GDM1 (cell line): ENCODE measurements around the gene LUC7L3.

ENCODE experiments used
- DNase-seq: peaks from one replicate; lab custom pipeline; 2025; lab: John Stamatoyannopoulos, UW

The LUC7L3 gene

DNA sequence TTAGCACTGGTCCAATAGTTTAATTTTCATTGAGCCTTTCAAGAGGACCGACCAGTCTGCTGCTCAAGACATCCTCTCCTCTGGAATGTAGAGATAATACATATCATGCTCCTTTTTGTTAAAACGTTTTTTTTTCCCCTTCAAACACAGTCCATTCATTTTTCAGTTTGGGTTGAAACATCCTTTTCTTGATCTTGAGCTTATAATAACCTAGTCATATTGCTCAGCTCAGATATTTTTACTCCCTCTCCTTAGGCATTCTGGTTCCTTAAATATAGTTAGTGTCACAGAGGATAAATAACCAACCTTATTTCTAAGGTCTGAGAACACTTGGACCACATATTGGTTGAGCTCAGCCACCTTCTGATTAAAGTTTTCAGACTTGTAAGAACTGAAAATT is 35.1 kb downstream of the LUC7L3 start:
- no peak for DNase-seq

DNA sequence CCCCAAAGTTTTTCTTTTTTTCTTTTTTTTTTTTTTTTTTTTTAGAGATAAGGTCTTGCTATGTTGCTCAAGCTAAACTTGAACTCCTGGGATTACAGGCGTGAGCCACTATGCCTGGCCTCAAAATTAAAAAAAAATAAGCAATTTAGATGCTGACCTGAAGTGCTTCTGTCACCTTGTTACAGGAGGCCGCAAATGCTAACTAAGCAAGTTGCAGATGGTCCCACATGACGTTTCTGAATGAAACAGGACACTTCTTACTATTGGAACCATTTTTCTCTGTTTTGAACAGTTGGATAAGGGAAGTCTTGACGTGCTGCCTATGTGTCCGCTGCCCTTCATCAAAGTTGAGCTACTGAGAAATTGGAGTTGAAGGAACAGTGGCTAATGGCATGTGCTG is 39.1 kb downstream of the LUC7L3 start:
- no peak for DNase-seq

DNA sequence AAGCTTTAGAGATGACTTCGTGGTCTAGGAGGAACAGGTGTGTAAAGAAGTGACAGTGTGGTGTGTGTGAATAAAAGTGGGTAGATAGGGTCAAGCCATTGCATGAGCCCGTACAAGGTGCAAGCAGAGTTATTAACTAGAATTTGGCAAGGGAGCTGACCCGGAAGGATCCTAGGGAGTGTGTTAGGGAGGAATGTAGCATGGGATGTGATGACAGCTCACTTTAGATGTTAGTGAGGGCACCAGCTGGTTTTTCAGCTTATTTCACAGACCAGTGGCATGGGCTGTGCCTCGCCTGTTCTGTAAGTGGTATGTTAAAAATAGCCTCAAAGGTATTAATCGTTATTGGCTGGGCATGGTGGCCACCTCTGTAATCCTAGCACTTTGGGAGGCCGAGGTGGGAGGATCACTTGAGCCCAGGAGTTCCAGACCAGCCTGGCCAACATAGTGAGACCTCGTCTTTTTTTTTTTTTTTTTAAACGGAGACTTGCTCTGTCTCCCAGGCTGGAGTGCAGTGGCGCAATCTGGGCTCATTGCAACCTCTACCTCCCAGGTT is 39.7 kb downstream of the LUC7L3 start:
- DNase-seq, result no peak

DNA sequence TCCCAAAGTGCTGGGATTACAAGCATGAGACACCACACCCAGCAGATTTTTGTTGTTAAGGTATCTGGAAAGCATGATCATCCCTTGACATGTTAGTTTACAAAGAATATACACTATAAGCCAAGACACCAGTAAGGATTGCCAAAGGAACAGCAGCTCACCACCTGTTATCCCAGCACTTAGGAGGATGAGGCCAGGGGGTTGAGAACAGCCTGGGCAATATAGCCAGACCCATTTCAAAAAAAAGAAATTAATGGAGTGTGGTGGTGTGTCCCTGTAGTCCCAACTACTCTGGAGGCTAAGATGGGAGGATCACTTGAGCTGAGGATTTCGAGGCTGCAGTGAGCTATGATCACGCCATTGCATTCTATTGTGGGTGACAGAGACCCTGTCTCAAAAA is 42.8 kb downstream of the LUC7L3 start:
- DNase-seq, result no peak

DNA sequence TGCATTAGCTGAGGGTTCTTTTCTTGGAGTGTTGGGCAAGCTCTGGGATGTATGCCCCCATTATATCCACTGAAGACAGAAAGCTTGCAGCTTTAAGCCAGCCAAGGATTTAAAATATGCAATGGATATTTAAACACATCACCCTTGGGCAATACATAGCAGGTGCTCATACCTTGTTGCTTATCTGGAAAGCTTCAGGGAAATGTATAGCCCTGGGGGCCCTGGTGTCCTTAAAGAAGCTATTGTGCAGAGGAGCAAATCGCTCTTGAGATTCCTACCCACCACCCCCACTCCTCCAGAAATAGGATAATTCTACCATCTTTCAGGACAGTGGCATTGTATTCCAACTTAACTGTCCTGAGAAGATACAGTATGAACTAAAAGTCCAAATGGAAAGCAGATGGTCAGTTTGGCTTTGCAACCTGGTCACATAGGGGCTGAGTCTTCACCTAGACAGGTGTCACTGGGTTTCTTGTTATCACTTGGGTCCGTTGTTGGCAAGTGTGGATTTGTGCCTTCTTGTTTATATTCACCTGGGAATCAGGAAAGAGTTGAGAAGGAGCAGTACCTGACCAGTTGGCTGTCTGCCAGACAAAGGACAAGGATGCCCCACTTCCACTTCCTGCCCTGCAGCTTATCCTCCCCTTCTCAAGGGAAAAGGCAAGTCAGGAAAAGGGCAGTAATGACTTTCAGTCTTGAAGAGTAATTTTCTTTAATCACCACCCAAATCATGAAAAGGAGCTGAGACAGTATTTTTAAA is 44.5 kb downstream of the LUC7L3 start:
- DNase-seq, result no peak

DNA sequence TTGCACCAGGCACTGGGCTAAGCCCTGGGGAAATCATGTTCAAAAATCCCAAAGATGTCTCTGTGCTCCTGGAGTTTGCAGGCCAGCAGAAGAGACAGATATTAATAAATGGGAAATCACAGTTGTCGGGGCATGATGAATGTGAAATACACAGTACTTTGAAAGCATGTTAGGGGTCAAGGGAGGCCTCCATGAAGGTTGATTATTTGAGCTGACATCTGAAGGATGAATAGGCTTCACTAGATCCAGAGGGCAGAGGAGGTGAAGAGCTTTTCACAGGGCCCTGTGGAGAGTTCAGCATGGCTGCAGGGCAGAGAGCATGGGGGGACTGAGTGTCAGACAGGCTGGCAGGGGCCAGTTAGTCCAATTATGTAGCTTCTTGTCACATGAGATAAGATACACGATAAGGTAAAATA is 45.3 kb downstream of the LUC7L3 start:
- DNase-seq, result no peak

DNA sequence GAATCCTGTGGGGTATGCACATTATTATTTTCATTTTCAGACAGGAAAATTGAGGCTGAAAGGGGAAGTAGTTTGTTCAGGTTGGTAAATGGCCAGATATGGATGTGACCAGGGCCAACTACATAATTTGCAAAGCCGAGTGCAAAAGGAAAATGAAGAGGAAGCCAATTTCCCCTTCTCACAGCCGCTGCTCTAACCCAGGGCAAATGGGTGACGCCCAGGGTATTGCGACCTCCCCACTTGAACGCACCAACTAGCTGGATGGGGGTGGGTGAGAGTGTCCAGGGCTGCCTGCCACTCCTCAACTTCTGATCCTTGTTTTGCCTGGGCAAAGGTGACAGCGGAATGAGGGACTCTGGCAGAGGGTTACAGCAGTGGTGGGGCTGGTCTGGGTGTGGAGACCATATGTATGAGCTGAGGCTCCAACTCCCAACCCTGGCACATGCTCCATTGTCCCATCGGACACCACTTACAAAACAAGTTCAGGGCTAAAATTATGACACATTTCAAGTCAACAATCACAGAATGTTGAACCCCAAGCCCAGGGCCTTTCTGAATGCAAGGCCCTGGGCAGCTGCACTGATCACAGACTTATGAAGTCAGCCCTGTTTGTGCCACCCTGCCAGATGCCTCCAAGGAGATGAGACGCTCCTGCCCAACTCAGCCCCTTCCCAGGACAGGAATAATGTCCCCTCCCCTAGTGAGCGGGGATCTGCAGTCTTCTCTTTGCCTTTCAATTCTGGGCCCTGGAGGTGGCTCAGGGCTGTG is 46.2 kb downstream of the LUC7L3 start:
- DNase-seq, result peak; percentile 37

DNA sequence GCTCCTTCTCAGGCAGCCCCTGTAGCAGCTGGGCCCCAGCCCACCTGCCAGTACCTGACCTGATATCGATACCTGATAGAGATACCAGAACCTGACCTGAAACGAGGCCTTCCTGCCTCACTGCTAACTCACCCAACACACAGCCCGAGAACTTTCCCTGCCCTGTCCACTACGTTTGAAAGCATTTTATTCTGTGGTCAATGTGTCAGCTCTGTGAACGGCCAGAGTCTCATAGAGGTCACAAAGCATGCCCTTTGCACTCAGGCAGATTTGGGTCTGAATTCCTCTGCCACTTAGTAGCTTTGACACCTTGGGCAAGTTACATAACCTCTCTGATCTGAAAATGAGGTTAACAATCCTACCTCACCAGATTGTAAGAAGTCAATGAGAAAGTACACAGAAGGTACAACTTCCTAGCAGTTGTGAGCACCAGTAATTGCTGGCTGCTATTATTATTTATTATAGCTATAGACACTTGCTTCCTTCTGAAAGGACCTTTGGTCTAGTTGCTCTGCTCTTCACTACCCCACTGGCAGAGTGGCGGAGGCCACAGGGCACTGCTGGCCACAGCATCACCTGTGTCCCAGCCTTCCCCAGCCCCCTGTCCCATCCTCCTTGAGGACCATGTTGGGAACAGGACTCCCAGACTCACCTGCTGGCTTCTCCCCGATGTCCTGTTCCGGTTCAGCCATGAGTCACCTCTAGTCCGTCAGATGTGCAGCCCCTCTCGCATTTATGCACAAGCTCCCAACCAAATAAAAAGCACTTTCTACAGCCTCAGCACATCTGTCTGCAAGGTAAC is 47.0 kb downstream of the LUC7L3 start:
- no peak for DNase-seq

DNA sequence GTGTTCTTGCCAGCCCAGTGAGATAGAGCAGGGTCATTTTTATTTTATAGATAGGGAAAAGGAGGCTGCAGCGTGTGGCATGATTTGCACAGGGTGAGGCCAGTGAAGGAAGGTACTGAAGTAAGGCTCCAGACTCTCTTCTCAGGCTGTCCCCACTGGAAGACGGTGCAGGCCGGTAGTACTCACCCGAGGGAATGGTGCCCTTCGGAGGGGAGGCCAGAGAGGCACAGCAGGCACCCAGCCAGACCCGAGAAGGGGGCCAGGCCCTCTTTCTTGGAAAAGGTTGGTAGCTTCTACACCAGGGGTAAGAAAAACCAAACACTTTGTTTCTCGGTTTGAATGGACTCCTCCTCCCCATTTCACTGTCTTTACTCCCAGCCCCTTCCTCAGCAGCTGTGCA is 47.6 kb downstream of the LUC7L3 start:
- no peak for DNase-seq

DNA sequence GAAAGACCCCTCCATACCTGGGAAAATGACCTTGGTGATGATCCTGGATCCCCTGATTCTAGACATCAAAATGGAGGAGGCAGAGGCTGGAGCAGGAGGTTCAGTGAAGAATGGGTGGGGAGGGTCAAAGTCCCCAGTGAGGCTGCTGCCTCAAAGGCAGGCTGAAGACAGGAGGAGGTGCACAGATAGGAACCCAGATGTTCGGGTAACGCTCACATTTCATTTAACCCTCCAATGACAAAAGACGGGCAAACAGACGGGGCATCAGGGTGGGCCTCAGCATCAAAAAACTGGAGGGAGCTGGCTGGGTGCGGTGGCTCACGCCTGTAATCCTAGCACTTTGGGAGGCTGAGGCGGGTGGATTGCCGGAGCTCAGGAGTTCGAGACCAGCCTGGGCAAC is 48.0 kb downstream of the LUC7L3 start, which contains the start of gene ANKRD40CL:
ANKRD40CL (minus strand) TSS at position 73 of the 400 bp plus-strand sequence. CDS start 605 bp downstream, outside the sequence.
- no peak for DNase-seq

DNA sequence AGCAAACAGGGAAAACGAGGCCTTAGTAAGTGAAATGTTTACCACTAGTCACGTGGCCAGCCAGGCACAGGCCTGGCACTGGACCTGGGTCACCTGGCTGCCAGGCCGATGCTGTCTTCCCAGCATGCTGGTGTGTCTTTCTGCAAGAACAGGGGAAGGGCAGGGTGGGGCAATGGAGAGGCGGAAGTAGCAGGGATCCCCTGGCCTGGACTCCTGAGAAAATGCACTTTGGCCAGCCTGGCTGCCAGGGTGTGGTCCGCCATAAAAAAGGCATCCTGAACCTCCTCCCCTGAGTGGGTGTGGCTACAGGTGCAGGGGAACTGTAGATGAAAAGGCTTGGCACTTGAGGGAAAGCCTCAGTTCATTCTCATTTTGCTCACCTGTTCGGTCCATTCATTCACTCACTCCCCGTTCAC is 49.0 kb downstream of the LUC7L3 start:
- no peak for DNase-seq

DNA sequence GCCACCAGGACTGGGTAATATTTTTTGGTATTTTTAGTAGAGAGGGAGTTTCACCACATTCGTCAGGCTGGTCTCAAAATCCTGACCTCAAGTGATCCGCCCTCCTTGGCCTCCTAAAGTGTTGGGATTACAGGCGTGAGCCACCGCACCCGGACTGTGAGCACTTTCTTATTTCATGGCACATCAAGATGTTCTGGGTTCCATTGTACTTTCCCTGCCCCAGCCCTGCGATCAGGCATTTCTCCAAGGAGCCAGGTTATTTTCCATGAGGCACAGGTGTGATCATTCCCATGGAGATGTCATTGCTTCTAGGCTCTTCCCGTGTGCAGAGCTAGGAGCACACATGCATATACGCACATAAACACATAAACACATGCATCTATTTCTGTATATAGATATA is 50.5 kb downstream of the LUC7L3 start:
- DNase-seq, result no peak

DNA sequence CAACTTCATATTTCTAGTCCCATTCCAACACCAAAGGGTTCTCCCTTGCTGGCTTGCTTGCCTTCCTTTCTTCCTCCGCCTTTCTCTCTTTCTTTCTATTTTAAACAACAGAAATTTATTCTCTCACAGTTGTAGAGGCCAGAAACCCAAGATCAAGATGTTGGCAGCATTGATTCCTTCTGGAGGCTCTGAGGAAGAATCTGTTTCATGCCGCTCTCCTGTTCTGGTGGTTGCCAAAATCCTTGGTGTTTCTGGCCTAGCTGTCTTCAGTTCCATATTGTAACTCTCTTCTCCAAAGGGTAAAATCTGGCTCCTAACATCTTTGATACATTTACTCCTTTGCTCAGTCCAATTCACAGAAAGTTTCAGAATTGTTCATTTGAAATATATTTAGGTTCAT is 50.9 kb downstream of the LUC7L3 start:
- DNase-seq, result no peak

DNA sequence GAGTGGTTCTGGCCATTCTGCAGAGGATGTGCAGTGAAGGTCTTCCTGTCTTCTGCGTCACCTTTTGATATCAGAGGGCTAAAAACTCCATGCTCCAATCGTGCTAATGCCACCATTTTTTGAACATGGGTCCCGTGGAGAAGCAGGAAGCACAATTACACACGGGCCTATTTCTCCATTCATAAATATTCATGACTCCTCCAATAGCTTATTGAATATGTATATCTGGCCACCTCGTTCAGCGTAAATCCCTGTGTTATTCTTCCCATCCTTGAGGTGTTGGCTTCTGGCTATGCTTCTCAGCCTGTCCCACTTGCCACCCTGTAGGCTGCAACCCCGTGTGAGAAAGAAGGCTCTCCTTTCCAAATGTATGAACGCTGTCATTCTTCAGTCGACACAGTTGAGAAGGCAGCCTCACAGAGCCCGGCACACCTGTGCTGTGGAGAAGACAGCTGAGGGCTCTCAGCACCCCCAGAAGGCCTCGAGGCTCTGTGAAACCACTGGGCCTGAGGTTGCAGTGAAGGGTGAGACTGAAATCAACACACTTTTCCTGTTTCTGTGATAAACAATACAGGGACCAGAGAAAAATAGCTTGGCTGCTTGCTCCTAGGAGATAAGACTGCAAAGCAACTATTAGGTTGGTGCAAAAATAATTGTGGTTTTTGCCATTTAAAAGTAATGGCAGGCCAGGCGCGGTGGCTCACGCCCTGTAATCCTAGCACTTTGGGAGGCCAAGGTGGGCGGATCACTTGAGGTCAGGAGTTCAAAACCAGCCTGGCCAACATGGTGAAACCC is 52.8 kb downstream of the LUC7L3 start:
- no peak for DNase-seq

DNA sequence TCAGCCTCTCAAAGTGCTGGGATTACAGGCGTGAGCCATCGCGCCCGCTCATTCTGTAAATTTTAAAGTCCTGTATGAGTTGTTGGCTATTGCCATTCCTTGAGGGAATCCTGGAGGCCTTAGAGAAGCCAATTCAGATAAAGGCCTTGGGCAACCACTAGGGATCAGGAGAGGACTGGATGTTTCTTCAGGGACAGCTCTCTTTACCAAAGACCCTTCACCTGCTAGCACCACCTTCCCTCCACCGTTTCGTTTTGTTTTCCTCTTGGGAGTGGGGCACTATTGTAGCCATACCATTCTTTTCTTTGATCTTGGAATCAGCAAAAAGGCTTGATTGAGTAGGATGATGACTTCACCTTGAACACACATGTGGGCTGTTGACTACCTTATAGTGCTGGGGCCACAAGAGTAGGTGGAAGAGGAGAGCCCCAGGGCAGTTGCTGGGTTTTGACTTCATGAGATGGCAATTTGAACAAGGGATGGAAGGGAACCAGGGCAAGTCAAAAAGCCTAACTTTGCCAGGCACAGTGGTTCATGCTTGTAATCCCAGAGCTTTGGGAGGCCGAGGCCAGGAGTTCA is 54.9 kb downstream of the LUC7L3 start:
- no peak for DNase-seq

DNA sequence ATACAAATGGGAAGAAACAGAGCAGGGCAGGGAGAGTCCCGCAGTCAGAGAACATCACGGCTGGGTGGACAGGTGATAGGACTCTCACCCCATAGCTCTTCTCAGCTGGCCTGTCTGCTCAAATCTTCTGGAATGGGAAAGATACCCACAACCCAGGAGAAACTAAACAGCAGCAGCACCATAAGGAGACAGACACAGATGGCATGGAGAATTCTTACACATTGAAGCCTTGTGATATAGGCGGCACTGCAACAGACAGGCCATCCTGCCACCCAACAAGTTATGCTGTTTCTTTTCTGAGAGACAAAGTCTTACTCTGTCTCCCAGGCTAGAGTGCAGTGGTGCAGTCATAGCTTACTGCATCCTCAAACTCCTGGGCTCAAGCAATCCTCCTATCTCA is 56.5 kb downstream of the LUC7L3 start:
- no peak for DNase-seq

DNA sequence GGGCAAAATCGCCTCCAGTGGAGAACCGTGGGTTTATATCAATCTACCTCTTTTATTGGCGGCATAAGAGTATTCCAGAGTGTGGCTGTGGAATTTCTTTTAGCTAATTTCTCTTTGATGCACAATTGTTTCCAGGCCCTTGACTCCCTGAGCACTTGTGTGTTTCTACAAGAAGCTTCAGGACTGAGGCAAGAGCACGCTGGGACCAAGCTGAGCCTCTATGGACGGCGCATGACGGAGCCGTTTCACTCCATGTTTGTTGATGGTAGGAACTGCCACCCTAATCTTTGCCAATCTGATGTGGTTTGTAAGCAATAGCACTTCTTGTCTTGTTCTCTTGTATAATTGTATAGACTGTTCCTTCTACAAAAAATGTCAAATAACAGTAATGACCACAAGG is 59.1 kb downstream of the LUC7L3 start:
- no peak for DNase-seq

DNA sequence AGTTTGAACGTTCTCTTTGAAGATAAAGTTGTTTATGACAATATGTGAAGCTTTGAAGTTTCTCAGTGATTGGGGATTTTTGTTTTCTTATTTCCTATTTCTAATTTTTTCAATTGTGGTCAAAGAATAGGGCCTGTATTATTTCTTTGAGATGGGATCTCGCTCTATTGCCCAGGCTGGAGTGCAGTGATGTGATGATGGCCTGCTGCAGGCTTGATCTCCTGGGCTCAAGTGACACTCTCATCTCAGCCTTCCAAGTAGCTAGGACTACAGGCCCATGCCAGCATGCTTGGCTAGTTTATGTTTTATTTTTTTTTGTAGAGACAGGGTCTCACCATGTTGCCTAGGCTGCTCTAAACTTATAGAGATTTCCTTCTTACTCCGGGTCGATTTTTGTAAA is 59.6 kb downstream of the LUC7L3 start:
- DNase-seq, result no peak

DNA sequence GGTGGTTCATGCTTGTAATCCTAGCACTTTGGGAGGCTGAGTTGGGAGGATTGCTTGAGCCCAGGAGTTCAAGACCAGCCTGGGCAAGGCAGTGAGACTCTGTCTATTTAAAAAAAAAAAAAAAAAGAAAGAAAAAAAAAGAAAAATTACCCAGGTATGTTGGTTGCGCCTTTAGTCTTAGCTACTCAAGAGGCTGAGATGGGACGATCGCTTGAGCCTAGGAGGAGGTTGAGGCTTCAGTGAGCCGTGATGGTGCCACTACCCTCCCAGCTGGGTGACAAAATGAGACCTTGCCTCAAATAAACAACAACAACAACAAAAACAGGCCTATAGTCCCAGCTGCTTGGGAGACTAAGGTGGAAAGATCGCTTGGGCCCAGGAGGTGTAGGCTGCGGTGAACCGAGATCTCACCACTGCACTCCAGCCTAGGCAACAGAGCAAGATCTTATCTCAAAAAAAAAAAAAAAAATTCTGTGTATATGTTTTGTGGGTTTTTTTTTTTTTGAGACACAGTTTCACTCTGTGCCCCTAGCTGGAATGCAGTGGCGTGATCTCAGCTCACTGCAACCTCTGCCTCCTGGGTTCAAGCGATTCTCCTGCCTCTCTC is 60.4 kb downstream of the LUC7L3 start:
- no peak for DNase-seq

DNA sequence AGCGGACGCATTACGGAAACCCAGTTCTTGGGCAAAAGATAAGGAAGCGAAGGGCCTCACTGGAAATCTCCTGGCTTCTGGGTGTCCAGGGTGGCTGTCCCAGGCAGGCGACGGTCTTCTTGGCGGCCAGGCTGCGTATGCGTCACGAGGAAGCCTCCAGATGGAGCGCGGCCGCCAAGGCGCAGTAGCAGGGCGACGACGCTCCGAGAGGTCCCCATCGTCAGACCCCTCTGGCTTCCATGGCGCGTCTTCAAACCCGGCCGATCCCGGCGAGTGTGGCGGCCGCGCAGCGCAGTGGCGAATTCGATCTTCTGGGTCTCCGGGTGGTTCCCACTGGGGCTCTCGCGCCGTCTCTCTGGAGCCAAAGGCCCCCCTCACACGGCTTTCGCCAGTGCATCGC is 61.8 kb downstream of the LUC7L3 start:
- no peak for DNase-seq

DNA sequence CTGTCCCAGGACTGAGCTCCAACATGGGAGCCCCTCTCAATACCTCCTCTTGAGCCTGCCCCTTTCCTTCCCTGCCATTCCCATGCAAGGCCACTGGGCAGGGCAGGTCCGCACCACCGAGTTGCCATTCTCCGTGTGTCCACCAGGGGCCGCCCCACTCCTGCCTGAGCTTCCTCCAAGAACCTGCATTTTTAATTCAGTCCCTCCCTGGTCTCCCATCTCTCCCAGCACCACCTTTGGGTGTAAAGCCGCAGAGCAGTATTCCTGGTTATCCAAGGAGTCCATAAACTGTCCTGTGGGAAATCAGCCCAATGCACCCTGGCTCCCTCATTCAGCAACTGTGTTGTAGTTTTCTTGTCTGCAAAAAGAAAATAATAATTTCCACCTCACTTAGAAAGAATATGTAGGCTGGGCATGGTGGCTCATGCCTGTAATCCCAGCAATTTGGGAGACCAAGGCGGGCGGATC is 63.8 kb downstream of the LUC7L3 start:
- DNase-seq, result peak; percentile 66
